K562 (cell line): ENCODE results near the gene NFATC4. TPM values are rescaled to one million over a fixed set of nuclear protein-coding genes. Genes with fewer than 3 reads are reported as not detected.
A peak's percentile ranks its signal among the peaks of the same experiment; 100 is the strongest.

ENCODE experiments used
- ATAC-seq: fragments of 200-7000 bp; cut with Tn5 transposase; 3 replicates; pipeline ENCODE4 v1.9.1; 2020; ENCODE audit warnings: moderate library complexity
- BruUV-seq: library from RNA; stranded (reverse); fragments of 400-500 nt; replicated peaks from 2 replicates; lab custom pipeline; 2021; lab: Mats Ljungman, UMichigan
- CTCF ChIA-PET: fragments of 300-600 bp; formaldehyde crosslinking; extraction: SDS; loops from one replicate; lab custom pipeline; 2021; ENCODE audit warnings: low intra/inter-chr PET ratio; lab: Yijun Ruan, JAX
- POLR2A ChIA-PET: fragments of 300-600, 350-650 bp; sonication (Branson Sonifier 250); formaldehyde crosslinking; extraction: SDS; loops from one replicate; lab custom pipeline; 2021; ENCODE audit warnings: antibody characterized with exemption, inconsistent platforms; lab: Yijun Ruan, JAX
- DNase-seq, 4 experiments: peaks; one replicate each; pipeline versions ENCODE4 v3.0.0 to v3.0.0-alpha.2; 2011 to 2018; ENCODE audit warnings: low spot score in 3 of 4, mixed read lengths in 3 of 4; ENCODE audit errors: extremely low read depth in 1 of 4
- FAIRE-seq: peaks from 2 replicates; lab custom pipeline; 2011; peaks lifted over from hg19 to GRCh38; lab: Jason Lieb, UNC
- H2AFZ ChIP-seq: 2 replicates; pipeline ENCODE4 v1.6.0; 2011; ENCODE audit warnings: low read depth, low read length, control low read depth, inconsistent platforms
- H3K27ac ChIP-seq: fragments of 200-600 bp; 3 replicates; pipeline ENCODE4 v1.8.0; 2011; ENCODE audit warnings: low read depth, mild to moderate bottlenecking, control low read depth, inconsistent platforms, low read length, moderate library complexity, mixed read lengths; ENCODE audit errors: extremely low read depth
- H3K27me3 ChIP-seq, 2 experiments: fragments of 300-600 bp in 1 of 2; 2 replicates in 1 of 2; 3 replicates in 1 of 2; pipeline versions ENCODE4 v1.6.0 to v1.8.0; 2011; ENCODE audit warnings: inconsistent platforms in 2 of 2, low read length in 2 of 2, mild to moderate bottlenecking in 1 of 2, mixed read lengths in 1 of 2, moderate library complexity in 1 of 2; ENCODE audit not compliant: control insufficient read depth in 2 of 2, insufficient read depth in 2 of 2
- H3K36me3 ChIP-seq: fragments of 300-600 bp; 3 replicates; pipeline ENCODE4 v1.8.0; 2011; ENCODE audit warnings: mild to moderate bottlenecking, low read length, inconsistent platforms; ENCODE audit not compliant: control insufficient read depth, insufficient read depth
- H3K4me1 ChIP-seq, 2 experiments: fragments of 200-600 bp in 1 of 2; replicated peaks in 1 of 2; 2 replicates in 1 of 2; 3 replicates in 1 of 2; pipeline versions ENCODE4 v1.5.1 to v1.8.0; 2011; ENCODE audit warnings: inconsistent platforms in 2 of 2, low read length in 2 of 2, mild to moderate bottlenecking in 1 of 2, mixed read lengths in 1 of 2, moderate library complexity in 1 of 2; ENCODE audit not compliant: control insufficient read depth in 2 of 2, insufficient read depth in 2 of 2
- H3K4me2 ChIP-seq: 2 replicates; pipeline ENCODE4 v1.6.1; 2011; ENCODE audit warnings: low read length, control low read depth, inconsistent platforms, mixed read lengths; ENCODE audit not compliant: insufficient read depth
- H3K4me3 ChIP-seq: fragments of 200-600 bp; sonication (generic), shearing (Covaris generic); 2 replicates; pipeline ENCODE4 v1.5.1; 2016; ENCODE audit warnings: control low read depth, inconsistent platforms
- H3K79me2 ChIP-seq: fragments of 200-600 bp; 3 replicates; pipeline ENCODE4 v1.8.0; 2011; ENCODE audit warnings: low read length, inconsistent platforms; ENCODE audit not compliant: control insufficient read depth, insufficient read depth
- H3K9ac ChIP-seq, 2 experiments: 2 replicates each; pipeline versions ENCODE4 v1.6.0 to v1.6.1; 2011; ENCODE audit warnings: low read depth in 2 of 2, low read length in 2 of 2, control low read depth in 1 of 2, inconsistent platforms in 1 of 2, mild to moderate bottlenecking in 1 of 2, mixed read lengths in 1 of 2; ENCODE audit not compliant: insufficient read depth in 1 of 2
- H3K9me1 ChIP-seq: one replicate; pipeline ENCODE4 v1.6.0; 2011; ENCODE audit warnings: inconsistent platforms, mild to moderate bottlenecking, low read length, moderate library complexity; ENCODE audit not compliant: control insufficient read depth, insufficient read depth
- H3K9me3 ChIP-seq: replicated peaks from 2 replicates; pipeline ENCODE4 v1.5.1; 2011; ENCODE audit warnings: low read depth, low read length, inconsistent platforms; ENCODE audit not compliant: control insufficient read depth, insufficient read depth
- H4K20me1 ChIP-seq: replicated peaks from 2 replicates; pipeline ENCODE4 v1.6.1; 2011; ENCODE audit warnings: low read length, inconsistent platforms, mixed read lengths; ENCODE audit not compliant: control insufficient read depth, insufficient read depth
- GABPA ChIP-seq: fragments of 200-800 bp; sonication (Bioruptor generic); conservative IDR thresholded peaks from 2 replicates; pipeline ENCODE4 v1.6.1; 2016; ENCODE audit warnings: low read depth, missing genetic modification characterization, missing compliant biosample characterization
- HDAC2 ChIP-seq: fragments of 450-650 bp; IDR thresholded peaks from 2 replicates; pipeline ENCODE4 v1.6.1; 2016; ENCODE audit warnings: mild to moderate bottlenecking
- MAFG ChIP-seq: fragments of 450-650 bp; conservative IDR thresholded peaks from 2 replicates; pipeline ENCODE4 v1.6.1; 2016; ENCODE audit warnings: missing genetic modification characterization, missing compliant biosample characterization
- ZNF512 ChIP-seq: IDR thresholded peaks from 2 replicates; pipeline ENCODE4 v1.6.1; 2016; ENCODE audit warnings: missing genetic modification characterization, missing compliant biosample characterization
- WGBS: fragments of 100-300 bp; shearing (Covaris generic); methylation state at CpG from one replicate; pipeline ENCODE4 v1.1.6; 2016; ENCODE audit warnings: low coverage, mixed read lengths; ENCODE audit not compliant: insufficient coverage; ENCODE audit errors: missing lambda C conversion rate; 5-methylcytosine and 5-hydroxymethylcytosine counted together
- in situ Hi-C: fragments of 300-500 bp; cut with MboI; formaldehyde crosslinking; loops from 4 replicates; pipeline ENCODE4 v1.15.0; 2018; ENCODE audit warnings: inconsistent platforms, mixed read lengths
- intact Hi-C: fragments of 100-400 bp; cut with micrococcal nuclease; formaldehyde crosslinking; loops from 2 replicates; pipeline ENCODE4 v1.14.2; 2022
- polyA plus RNA-seq, 8 experiments: library from polyadenylated mRNA; depleted of rRNA in 4 of 8; stranded (reverse) in 5 of 8; unstranded in 3 of 8; fragments of >200 nt; fragmentation: Nextera tagmentation in 2 of 8; fragmentation: Illumina TruSeq in 1 of 8; extraction: Ambion mirVana in 2 of 8; extraction: Trizol in 1 of 8; gene quantifications; 2 replicates each; pipeline versions ENCODE4 v1.2.1 to v1.2.3, GENCODE V29; 2011 to 2014; ENCODE audit warnings: inconsistent platforms in 1 of 8, missing spikeins in 1 of 8
- total RNA-seq, 7 experiments: library from RNA; depleted of rRNA in 6 of 7; stranded (reverse); fragments of >200 nt in 6 of 7; fragmentation: Illumina TruSeq in 2 of 7; extraction: Trizol in 2 of 7; gene quantifications; 2 replicates each; pipeline versions ENCODE4 v1.2.1 to v1.2.3, GENCODE V29; 2011 to 2021; ENCODE audit warnings: low replicate concordance in 1 of 7
- TF ChIP-seq, protein P1 (sequence below): fragments of 450-650 bp; IDR thresholded peaks from 2 replicates; pipeline ENCODE4 v1.6.1; 2018; ENCODE audit warnings: mild to moderate bottlenecking, low read depth; ENCODE audit not compliant: partially characterized antibody
- TF ChIP-seq, protein P2 (sequence below): sonication (generic); formaldehyde crosslinking; IDR thresholded peaks from 2 replicates; pipeline ENCODE4 v1.8.0; 2022; ENCODE audit warnings: mild to moderate bottlenecking, missing genetic modification reagents

Gene NFATC4
- total and polyA plus RNA-seq, 9 of the 15 experiments (the other 6 are each of a cell fraction or from before 2014, with no cell fraction given) = 0.25 to 3.8 (median 0.78) TPM; not detected in 1

DNA sequence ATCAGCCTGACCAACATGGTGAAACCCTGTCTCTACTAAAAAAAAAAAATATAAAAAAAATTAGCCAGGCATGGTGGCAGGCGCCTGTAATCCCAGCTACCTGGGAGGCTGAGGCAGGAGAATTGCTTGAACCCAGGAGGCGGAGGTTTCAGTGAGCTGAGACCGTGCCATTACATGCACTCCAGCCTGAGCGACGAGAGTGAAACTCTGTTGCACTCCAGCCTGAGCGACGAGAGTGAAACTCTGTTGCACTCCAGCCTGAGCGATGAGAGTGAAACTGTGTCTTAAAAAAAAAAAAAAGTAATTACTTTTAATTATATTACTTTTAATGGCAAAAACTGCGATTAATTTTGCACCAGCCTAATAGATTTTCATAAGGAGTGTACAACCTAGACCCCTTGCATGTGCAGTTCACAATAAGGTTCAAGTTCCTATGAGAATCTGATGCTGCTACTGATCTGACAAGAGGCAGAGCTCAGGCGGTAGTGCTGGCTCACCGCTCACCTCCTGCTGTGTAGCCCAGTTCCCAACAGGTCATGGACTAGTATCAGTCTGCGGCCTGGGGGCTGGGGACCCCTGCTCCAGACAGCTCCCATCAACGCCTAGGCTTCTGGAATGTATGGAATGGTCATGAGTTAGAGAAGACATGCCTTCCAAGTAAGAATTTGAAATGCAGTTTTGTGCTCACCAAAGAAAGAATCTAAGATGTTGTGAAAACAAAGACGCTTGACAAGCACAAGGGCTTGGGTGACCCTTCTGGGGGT lies 46.6 kb upstream of the NFATC4 start:
- no peak overlapping the region for H3K27ac ChIP-seq
- no peaks in the 10 kb centered on the region for H3K36me3 ChIP-seq
- no peak overlapping the region for H3K4me3 ChIP-seq
- H3K79me2 ChIP-seq = no peaks in the 10 kb centered on the region
- FAIRE-seq (no peak), ATAC-seq (no peak), DNase-seq (no peak)
- BruUV-seq = no TSS peak
- H3K4me1 ChIP-seq = peaks cover 11 to 16% of the 10 kb centered on the region in 2 experiments
- in situ Hi-C loops (no loop called here), intact Hi-C loops (no loop called here)
- H3K9me3 ChIP-seq = no peaks in the 10 kb centered on the region
- no peak overlapping the region for H3K4me2 ChIP-seq
- no peaks in the 10 kb centered on the region for H3K27me3 ChIP-seq
- 44% methylated on average over 8 of the region's 14 CpGs for WGBS
- H3K9me1 ChIP-seq = no peaks in the 10 kb centered on the region
- CTCF ChIA-PET = no interaction called here
- no peaks in the 10 kb centered on the region for H4K20me1 ChIP-seq
- TF ChIP-seq MAFG (tag) (no peak), GABPA (tag) (no peak), ZNF512 (no peak), HDAC2 (no peak)
- TF ChIP-seq, protein P1, sequence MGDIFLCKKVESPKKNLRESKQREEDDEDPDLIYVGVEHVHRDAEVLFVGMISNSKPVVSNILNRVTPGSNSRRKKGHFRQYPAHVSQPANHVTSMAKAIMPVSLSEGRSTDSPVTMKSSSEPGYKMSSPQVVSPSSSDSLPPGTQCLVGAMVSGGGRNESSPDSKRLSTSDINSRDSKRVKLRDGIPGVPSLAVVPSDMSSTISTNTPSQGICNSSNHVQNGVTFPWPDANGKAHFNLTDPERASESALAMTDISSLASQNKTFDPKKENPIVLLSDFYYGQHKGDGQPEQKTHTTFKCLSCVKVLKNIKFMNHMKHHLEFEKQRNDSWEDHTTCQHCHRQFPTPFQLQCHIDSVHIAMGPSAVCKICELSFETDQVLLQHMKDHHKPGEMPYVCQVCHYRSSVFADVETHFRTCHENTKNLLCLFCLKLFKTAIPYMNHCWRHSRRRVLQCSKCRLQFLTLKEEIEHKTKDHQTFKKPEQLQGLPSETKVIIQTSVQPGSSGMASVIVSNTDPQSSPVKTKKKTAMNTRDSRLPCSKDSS = no peak
- TF ChIP-seq, protein P2, sequence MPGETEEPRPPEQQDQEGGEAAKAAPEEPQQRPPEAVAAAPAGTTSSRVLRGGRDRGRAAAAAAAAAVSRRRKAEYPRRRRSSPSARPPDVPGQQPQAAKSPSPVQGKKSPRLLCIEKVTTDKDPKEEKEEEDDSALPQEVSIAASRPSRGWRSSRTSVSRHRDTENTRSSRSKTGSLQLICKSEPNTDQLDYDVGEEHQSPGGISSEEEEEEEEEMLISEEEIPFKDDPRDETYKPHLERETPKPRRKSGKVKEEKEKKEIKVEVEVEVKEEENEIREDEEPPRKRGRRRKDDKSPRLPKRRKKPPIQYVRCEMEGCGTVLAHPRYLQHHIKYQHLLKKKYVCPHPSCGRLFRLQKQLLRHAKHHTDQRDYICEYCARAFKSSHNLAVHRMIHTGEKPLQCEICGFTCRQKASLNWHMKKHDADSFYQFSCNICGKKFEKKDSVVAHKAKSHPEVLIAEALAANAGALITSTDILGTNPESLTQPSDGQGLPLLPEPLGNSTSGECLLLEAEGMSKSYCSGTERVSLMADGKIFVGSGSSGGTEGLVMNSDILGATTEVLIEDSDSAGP (CRISPR knock-in tag) = no peak
- no peak overlapping the region for H3K9ac ChIP-seq
- H2AFZ ChIP-seq = peak overlapping the region; percentile 45
- POLR2A ChIA-PET = interaction anchor here (1.4 kb wide), 1 partner anchor 115 kb away, joined by 4 read pairs; no protein-coding TSS in a partner anchor
